Vagina (tissue), 2 donors: ENCODE results near the gene DPF3.

Source experiments
- CTCF ChIP-seq, 3 experiments: fragments of 450-650 bp in 2 of 3; fragments of 200-600 bp in 1 of 3; sonication (generic) in 1 of 3; IDR thresholded peaks; one replicate each; pipeline ENCODE4 v1.5.1; 2017 to 2019; ENCODE audit warnings: antibody characterized with exemption in 3 of 3, mild to moderate bottlenecking in 2 of 3, moderate library complexity in 2 of 3
- POLR2A ChIP-seq, 2 donors: fragments of 450-650 bp; IDR thresholded peaks; one replicate each; pipeline ENCODE4 v1.6.1; 2017; ENCODE audit warnings: antibody characterized with exemption in 2 of 2, mild to moderate bottlenecking in 2 of 2, moderate library complexity in 2 of 2
- POLR2AphosphoS5 ChIP-seq, 2 donors: sonication (generic); formaldehyde crosslinking; IDR thresholded peaks; one replicate each; pipeline ENCODE4 v1.9.0; 2017; ENCODE audit warnings: antibody characterized with exemption in 2 of 2, mild to moderate bottlenecking in 2 of 2, low read depth in 1 of 2; ENCODE audit not compliant: insufficient read depth in 1 of 2

DNA sequence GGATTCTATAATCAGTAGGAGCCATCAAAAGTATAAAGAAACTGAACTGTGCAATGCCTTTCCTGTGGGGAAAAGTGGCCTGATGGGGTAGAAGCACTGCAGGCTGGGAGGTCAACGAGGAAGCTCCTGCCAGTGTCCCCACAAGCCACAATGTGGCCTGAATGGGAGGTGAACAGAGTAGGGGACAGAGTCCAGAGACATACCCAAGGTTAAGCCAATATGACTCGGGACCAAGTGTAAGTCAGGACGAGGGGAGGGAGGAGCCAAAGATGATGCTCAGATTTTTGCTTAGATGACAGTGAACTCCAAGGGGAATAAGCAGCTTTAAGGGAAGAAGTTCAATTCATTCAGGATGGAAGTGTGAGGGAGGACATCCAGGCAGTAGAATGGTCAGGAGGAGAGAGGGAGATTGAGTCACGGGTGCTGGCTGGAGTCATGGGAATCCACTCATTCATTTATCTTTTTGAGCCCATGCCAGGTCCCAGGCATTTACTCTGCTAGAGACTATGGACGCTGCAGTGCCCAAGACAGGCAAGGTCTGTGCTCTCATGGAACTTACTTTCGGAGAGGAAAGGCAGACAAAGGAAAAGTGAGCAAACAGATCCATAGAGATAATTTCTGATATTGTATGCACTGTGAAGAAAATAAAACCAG, 29.1 kb downstream of the DPF3 start:
- TF ChIP-seq POLR2A (IDR thresholded peaks at IDR 0.05) (no peak), CTCF (IDR thresholded peaks at IDR 0.05) (no peak), POLR2AphosphoS5 (IDR thresholded peaks at IDR 0.05; ENCODE audit: insufficient read depth in 1 of 2, low read depth in 1 of 2) (no peak)
